Measurements from ENCODE around the gene C11orf68.
"Not testable (repeated sequence)": the region's sequence is repeated elsewhere in the genome, so short reads cannot be mapped to it uniquely, and the experiment has no call there.

The C11orf68 gene

DNA sequence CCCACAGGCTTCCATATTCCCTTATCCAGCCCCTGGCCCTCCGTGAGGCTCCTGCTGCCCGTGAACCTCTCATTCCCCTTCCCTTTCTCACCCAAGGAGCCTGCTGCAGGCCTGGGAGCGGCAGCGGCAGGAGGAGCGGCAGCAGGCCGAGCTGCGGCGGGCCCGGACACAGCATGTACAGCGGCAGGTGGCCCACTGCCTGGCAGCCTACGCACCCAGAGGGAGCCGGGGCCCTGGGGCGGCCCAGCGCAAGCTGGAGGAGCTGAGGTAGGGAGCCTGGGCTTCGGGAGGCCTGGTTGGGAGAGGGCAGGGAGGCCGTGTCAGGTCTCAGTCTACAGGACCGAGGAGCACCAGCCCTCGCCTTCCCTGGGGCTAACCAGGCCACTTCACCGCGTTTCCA, 34.6 kb upstream of the C11orf68 start:
- DNase-seq (ENCODE audit: insufficient read length) (no peak), FAIRE-seq (no peak)
- TF ChIP-seq POLR2AphosphoS5 (IDR thresholded peaks at IDR 0.05; ENCODE audit: low read depth, low read length) (no peak), POLR2A (IDR thresholded peaks at IDR 0.05; ENCODE audit: low read depth, low read length) (no peak), TAF1 (IDR thresholded peaks at IDR 0.05; ENCODE audit: borderline replicate concordance, low read depth, low read length) (no peak)

DNA sequence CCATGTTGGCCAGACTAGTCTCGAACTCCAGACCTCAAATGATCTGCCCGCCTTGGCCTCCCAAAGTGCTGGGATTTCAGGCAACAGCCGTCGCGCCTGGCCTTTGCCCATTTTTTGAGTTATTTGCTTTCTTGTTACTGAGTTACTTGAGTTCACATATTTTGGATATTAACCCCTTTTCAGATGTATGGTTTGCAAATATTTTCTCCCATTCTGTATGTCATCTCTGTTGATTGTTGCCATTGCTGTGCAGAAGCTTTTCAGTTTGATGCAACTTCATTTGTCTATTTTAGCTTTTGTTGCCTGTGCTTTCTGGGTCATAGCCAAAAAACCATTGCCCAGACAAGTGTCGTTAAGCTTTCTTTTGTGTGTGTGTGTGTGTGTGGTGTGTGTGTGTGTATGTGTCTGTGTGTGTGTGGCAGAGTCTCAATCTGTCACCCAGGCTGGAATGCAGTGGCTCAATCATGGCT, 33.2 kb upstream of the C11orf68 start:
- FAIRE-seq, result no peak
- TF ChIP-seq POLR2AphosphoS5 (IDR thresholded peaks at IDR 0.05; ENCODE audit: low read depth, low read length) (no peak), POLR2A (IDR thresholded peaks at IDR 0.05; ENCODE audit: low read depth, low read length) (no peak), TAF1 (IDR thresholded peaks at IDR 0.05; ENCODE audit: borderline replicate concordance, low read depth, low read length) (no peak)
- no peak for DNase-seq (ENCODE audit: insufficient read length)

DNA sequence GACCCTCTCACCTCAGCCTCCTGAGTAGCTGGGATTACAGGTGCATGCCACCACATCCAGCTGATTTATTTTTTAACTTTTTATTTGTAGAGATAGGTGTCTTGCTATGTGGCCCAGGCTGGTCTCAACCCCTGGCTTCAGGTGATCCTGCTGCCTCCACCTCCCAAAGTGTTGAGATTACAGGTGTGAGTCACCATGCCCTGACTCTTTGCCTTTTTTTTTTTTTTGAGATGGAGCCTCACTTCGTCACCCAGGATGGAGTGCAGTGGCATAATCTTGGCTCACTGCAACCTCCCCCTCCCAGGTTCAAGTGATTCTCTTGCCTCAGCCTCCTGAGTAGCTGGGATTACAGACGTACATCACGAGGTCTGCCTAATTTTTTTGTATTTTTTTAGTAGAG, 32.8 kb upstream of the C11orf68 start:
- DNase-seq (ENCODE audit: insufficient read length); FAIRE-seq: not testable (repeated sequence)

DNA sequence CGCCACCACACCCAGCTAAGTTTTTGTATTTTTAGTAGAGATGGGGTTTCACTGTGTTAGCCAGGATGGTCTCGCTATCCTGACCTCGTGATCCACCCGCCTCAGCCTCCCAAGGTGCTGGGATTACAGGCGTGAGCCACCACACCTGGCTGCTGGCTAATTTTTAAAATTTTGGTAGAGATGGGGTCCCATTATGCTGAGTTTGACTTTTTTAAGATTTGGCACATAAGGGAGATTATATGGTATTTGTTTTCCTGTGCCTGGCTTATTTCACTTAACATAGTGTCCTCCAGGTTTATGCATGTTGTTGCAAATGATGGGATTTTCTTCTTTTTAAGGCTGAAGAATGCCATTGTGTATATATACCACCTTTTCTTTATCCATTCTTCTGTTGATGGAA, 31.8 kb upstream of the C11orf68 start:
- DNase-seq (ENCODE audit: insufficient read length); FAIRE-seq: not testable (repeated sequence)

DNA sequence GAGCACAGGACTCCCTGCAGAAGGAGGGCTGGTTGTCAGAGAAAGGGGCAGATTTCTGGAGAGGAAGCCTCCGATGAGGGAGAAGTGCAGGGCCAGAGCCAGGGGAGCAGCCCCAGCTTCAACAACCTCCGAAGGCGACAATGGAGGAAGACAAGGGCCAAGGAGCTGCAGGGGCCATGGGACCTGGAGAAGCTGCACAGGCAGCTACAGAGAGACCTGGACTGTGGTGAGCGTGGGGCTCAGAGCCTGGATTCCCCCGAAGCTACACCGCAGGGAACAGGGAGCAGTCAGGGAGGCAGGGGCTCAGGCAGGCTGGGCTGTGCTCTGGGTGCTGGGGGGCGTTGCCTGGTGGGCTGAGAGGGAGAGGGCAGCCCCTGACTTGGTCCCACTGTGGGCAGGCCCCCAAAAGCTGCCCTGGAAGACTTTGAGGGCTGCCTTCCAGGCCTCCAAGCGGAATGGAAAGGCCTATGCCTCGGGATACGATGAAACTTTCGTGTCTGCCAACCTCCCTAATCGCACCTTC, 28.8 kb upstream of the C11orf68 start:
- DNase-seq (ENCODE audit: insufficient read length), result no peak
- FAIRE-seq, result no peak
- TF ChIP-seq TAF1 (IDR thresholded peaks at IDR 0.05; ENCODE audit: borderline replicate concordance, low read depth, low read length) (no peak), POLR2A (IDR thresholded peaks at IDR 0.05; ENCODE audit: low read depth, low read length) (no peak), POLR2AphosphoS5 (IDR thresholded peaks at IDR 0.05; ENCODE audit: low read depth, low read length) (no peak)

DNA sequence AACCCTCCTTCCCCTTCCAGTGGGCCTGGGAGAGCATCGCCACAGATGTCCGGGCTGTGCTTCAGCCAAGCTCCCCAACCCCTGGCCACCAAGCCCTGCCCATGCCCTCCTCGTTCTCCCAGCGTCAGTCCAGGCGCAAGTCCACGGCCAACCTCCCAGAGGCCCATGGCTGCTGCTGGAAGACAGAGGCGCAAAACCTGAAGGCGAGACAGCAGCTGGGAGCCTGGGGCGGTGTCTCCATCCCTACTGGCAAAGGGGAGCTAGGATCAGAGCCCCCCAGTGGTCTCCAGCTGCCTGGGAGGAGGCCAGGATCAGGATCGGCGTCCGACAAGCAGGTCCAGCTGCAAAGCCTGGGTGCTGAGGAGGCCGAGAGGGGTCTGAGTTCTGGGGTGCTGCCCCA, 28.3 kb upstream of the C11orf68 start:
- TF ChIP-seq POLR2AphosphoS5 (IDR thresholded peaks at IDR 0.05; ENCODE audit: low read depth, low read length) (no peak), POLR2A (IDR thresholded peaks at IDR 0.05; ENCODE audit: low read depth, low read length) (no peak), TAF1 (IDR thresholded peaks at IDR 0.05; ENCODE audit: borderline replicate concordance, low read depth, low read length) (no peak)
- FAIRE-seq, result no peak
- DNase-seq (ENCODE audit: insufficient read length), result no peak

DNA sequence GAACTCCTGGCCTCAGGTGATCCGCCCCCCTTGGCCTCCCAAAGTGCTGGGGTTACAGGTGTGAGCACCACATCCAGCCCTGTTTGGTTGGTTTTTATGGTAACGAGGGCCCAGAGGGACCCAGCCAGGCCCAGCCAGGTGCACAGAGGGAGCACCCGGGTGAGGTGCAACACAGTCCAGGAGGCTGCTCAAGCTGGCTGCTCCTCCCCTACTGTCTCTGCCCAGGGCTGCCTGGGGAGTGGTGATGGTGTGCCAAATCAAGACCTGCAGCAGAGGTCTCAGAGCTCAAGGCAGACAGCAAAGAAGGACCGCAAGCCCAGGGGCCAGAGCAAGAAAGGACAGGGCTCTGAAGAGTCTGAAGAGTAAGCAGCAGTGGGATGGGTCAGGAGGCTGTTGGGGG, 27.8 kb upstream of the C11orf68 start:
- no peak for TF ChIP-seq TAF1 (IDR thresholded peaks at IDR 0.05; ENCODE audit: borderline replicate concordance, low read depth, low read length)
- no peak for TF ChIP-seq POLR2AphosphoS5 (IDR thresholded peaks at IDR 0.05; ENCODE audit: low read depth, low read length)
- no peak for TF ChIP-seq POLR2A (IDR thresholded peaks at IDR 0.05; ENCODE audit: low read depth, low read length)
- no peak for FAIRE-seq
- no peak for DNase-seq (ENCODE audit: insufficient read length)

DNA sequence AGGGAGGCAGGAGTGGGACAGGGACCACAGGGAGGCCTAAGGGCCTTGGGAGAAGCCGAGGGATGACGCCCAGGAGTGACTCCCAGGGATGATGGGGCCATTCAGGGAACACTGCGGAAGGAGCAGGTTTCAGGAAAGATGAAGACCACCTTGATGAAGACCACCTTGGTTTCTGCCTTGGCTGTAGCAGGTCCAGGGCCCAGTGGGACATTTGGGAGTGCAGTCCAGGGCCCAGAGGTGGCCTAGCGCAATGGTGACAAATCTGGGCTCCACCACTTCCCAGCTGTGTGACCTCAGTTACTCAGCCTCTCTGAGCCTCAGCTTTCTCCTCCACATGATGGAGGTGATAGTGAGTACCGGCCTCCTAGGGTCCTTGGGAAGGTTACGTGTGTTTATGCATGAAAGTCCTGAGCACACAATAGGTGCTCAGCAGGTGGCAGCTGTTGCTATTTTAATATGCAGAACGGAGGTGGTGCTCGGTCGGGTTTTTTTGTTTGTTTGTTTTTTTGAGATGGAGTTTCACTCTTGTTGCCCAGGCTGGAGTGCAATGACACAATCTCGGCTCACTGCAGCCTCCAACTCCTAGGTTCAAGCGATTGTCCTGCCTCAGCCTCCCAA, 27.2 kb upstream of the C11orf68 start:
- TF ChIP-seq POLR2AphosphoS5 (IDR thresholded peaks at IDR 0.05; ENCODE audit: low read depth, low read length) (no peak), TAF1 (IDR thresholded peaks at IDR 0.05; ENCODE audit: borderline replicate concordance, low read depth, low read length) (no peak), POLR2A (IDR thresholded peaks at IDR 0.05; ENCODE audit: low read depth, low read length) (no peak)
- no peak for FAIRE-seq
- no peak for DNase-seq (ENCODE audit: insufficient read length)

DNA sequence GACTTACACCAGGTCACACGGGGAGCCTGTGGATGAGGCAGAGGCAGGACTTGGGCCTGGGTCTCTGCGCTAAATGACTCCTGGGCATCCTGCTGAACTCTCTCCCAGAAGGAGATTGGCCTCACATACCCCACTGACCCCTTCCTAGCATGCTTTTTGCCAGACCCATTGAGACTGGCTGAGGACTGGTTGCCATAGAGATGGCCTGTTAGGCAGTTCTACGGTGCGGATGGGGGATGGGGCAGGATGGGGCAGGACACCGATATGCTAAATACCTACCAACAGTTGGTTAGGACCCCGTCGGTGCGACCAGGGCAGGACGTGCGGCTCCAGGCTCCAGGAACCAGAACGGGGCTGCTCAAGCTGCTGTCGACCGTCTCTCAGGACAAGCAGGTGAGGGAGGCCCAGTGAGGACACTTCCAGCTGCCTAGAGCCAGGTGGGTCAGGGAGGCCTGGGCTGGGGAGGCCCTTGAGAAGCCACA, 26.6 kb upstream of the C11orf68 start, which contains the start of gene TSGA10IP:
TSGA10IP (plus strand) TSS at position 51 of the 482 bp plus-strand sequence; CDS start at position 247, 196 bp downstream.
- TF ChIP-seq POLR2AphosphoS5 (IDR thresholded peaks at IDR 0.05; ENCODE audit: low read depth, low read length) (no peak), POLR2A (IDR thresholded peaks at IDR 0.05; ENCODE audit: low read depth, low read length) (no peak), TAF1 (IDR thresholded peaks at IDR 0.05; ENCODE audit: borderline replicate concordance, low read depth, low read length) (no peak)
- DNase-seq (ENCODE audit: insufficient read length) (no peak), FAIRE-seq (no peak)

DNA sequence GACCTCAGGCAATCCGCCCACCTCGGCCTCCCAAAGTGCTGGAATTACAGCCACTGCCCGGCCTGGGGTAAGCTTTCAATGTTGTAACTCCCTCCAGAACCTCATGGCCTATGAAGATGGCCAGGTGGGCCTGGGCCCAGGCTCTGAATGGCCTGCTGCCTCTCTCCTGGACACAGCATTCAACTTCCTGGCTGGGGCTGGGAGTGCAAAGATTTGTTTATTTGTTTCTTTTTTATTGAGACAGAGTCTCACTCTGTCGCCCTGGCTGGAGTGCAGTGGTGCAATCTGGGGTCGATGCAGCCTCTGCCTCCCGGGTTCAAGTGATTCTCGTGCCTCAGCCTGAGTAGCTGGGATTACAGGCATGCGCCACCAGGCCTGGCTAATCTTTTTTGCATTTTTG, 25.9 kb upstream of the C11orf68 start:
- FAIRE-seq (no peak), DNase-seq (ENCODE audit: insufficient read length) (no peak)
- no peak for TF ChIP-seq POLR2A (IDR thresholded peaks at IDR 0.05; ENCODE audit: low read depth, low read length)

DNA sequence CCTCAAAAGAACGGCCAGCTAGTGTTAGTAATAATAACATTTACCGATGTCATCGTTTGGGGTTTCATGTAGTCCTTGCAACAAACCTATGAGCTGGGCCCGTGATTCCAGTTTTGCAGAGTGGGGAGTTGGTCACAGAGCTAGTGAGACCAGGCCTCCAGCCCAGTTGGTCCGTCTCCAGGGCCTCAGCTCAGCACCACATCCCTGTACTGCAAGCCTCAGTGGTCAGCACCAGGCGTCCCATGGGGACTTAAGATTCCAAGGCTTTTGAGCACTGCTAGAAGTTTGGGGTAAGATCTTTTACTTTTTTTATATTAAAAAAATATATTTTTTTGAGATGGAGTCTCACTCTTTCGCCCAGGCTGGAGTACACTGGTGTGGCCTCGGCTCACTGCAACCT, 25.3 kb upstream of the C11orf68 start:
- DNase-seq (ENCODE audit: insufficient read length) (no peak), FAIRE-seq (no peak)
- TF ChIP-seq POLR2A (IDR thresholded peaks at IDR 0.05; ENCODE audit: low read depth, low read length) (no peak), POLR2AphosphoS5 (IDR thresholded peaks at IDR 0.05; ENCODE audit: low read depth, low read length) (no peak), TAF1 (IDR thresholded peaks at IDR 0.05; ENCODE audit: borderline replicate concordance, low read depth, low read length) (no peak)

DNA sequence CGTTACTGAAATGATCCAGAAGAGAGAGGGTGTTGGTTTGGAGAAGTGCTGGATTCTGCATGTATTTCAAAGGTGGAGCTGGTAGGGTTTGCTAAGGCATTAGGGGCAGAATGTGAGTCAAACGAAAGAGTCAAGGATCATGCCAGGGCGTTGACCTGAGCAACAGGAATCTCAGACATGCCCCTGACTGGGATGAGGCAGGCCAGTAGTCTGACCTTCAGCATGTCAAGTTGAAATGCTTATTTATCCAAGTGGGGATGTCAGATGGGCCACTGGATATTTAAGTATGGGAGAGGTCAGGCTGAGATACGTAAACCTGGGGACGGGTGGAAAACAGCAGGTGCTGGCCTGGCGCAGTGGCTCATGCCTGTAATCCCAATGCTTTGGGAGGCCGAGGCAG, 23.7 kb upstream of the C11orf68 start:
- TF ChIP-seq POLR2AphosphoS5 (IDR thresholded peaks at IDR 0.05; ENCODE audit: low read depth, low read length), result no peak
- no peak for TF ChIP-seq TAF1 (IDR thresholded peaks at IDR 0.05; ENCODE audit: borderline replicate concordance, low read depth, low read length)
- no peak for TF ChIP-seq POLR2A (IDR thresholded peaks at IDR 0.05; ENCODE audit: low read depth, low read length)
- no peak for FAIRE-seq
- no peak for DNase-seq (ENCODE audit: insufficient read length)

Data from GM12892 (cell line).